ENCODE data around the gene ZC3H10.
A peak's percentile ranks its signal among the peaks of the same experiment; 100 is the strongest.
"Not testable (repeated sequence)": the region's sequence is repeated elsewhere in the genome, so short reads cannot be mapped to it uniquely, and the experiment has no call there.

The ZC3H10 gene, protein sequence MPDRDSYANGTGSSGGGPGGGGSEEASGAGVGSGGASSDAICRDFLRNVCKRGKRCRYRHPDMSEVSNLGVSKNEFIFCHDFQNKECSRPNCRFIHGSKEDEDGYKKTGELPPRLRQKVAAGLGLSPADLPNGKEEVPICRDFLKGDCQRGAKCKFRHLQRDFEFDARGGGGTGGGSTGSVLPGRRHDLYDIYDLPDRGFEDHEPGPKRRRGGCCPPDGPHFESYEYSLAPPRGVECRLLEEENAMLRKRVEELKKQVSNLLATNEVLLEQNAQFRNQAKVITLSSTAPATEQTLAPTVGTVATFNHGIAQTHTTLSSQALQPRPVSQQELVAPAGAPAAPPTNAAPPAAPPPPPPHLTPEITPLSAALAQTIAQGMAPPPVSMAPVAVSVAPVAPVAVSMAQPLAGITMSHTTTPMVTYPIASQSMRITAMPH

DNA sequence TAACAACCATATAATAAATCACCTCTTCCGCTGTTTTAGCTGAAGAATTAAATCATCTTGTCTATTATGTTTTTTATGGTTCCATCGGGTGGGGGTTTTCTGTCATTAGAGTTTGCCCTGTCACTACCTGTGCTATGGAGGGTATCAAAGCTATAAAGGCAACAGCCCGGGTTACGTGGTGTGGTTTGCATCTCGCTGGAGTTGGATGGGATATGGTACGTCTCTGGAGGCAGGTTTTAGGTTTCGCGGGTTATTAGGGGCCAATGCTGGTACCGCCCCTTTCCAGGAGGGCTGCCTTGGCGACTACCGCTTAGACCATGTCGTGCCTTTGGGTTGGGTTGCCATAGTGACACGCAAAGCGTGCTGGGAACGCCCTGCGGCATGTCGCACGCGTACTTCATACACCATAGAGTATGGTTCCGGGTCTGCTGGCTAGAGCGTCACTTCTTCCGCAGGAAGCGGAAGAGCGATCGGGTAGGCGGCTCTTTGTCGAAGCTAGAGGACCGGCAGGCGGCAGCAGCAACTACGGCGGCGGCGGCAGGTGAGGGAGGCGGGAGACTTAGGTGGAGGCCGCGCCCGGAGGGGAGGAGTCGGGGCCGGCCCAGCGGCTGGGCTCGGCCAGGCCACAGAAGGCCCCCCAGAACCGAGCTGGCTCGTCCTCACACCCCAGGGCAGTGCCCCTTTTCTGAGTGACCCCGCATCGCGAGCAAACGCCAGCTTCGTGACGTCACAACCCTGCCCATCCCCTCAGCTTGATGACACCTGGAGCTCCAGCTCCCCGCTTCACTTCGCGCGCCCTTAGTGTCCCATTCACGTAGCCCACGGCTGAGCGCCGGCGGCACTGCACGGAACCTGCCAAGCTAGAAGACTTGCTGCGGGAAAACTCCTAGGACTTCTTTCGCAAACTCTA is at the start of gene ZC3H10:
Gene ZC3H10, plus strand, starts transcription at position 489 of the 910 bp plus-strand sequence. CDS start 2,297 bp downstream, outside the sequence.
- intact Hi-C loops (cut with DNase I), result loop anchor here (5.0 kb wide), 1 partner anchor 34 kb away; the partner anchor contains the start of gene MYL6B
- DNase-seq, result peak; percentile 92 to 99 (median 97)

DNA sequence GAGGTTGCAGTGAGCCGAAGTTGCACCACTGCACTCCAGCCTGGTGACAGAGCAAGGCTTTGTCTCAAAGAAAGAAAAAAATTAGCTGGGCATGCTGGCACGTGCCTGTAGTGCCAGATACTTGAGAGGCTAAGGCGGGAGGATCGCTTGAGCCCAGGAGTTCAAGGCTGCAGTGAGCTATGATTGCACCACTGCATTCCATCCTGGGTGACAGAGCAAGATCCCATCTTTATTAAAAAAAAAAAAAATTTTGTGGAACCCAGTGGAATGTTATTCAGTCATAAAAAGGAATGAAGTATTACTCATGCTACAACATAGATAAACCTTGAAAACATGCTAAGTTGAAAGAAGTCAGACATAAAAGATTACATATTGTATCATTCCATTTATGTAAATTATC is 46.4 kb upstream of the ZC3H10 start:
- intact Hi-C loops (cut with DNase I), result no loop called here
- DNase-seq, result no peak

DNA sequence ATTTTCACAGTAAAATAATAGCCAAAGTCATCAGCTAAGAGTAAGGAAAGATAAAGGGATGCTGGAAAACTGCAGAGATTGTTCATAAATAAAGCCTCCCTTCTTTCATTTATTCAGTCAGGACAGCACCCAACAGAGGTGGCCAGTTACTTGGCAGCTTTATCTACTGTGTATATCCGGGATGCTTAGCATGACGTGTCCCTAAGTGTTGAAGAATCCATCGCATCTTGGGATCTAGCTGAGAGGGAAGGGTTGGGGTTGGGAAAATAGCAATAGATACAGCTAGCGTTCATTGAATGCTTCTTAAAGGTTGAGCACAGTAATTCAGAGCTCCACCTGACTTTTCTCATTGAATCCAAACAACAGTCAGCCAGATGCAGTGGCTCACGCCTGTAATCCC is 43.7 kb upstream of the ZC3H10 start:
- no peak for DNase-seq
- intact Hi-C loops (cut with DNase I), result no loop called here

DNA sequence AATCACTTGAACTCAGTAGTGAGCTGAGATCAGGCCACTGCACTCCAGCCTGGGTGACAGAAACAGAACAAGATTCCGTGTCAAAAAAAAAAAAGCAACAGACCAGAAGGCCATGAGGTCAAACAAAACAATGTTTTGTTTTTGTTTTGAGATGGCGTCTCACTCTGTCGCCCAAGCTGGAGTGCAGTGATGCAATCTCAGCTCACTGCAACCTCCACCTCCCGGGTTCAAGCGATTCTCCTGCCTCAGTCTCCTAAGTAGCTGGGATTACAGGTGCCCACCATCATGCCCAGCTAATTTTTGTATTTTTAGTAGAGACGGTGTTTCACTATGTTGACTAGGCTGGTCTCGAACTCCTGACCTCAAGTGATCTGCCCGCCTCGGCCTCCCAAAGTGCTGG is 40.1 kb upstream of the ZC3H10 start:
- DNase-seq; intact Hi-C loops (cut with DNase I): not testable (repeated sequence)

DNA sequence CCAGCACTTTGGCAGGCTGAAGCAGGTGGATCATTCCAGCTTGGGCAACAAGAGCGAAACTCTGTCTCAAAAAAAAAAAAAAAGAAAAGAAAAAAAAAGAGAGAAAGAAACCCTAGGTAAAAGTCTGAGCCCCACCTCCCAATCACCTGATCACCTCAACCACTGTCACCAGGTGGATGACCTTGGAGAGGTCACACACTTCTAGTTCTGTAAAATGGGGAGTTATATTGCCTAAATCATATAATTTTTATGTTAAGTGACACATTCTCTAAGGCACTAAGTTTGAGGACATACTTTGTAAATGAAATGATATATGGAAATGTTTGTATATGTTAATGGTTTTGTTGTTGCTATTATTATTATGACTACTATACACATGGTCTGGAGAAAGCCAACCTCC is 39.6 kb upstream of the ZC3H10 start:
- intact Hi-C loops (cut with DNase I), result no loop called here
- DNase-seq, result no peak

DNA sequence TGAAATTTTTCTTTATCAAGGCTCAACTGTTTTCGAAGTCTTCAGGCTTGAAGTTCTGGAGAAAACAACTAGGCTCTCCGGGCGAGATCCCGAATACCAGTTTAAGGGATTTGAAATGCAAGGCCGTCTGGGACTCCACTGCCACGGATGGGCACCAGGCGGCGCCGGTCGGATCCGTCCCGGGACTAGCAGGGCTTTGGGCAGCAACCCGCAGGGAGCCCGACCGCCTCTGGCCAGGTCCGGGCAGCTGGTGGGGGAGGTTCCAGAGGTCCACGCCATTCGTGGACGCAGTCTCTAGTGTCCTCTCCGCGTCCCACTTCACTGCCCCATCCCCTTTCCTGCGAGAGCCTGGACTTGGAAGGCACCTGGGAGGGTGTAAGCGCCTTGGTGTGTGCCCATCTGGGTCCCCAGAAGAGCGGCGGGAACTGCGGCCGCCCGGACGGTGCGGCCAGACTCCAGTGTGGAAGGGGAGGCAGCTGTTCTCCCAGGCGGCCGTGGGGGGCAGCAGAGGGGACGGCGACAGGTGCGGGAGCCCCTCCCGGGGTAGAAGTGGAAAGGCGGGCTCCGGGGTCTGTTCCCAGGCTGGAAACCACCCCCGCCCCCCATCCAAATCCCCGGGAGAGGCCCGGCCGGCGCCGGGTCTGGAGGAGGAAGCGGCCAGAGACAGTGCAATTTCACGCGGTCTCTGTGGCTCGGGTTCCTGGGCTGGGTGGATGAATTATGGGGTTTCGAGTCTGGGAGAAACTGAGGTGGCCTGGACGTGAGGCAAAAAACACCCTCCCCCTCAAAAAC is 38.9 kb upstream of the ZC3H10 start:
- intact Hi-C loops (cut with DNase I), result no loop called here
- peak; percentile 71 to 97 (median 90) for DNase-seq

DNA sequence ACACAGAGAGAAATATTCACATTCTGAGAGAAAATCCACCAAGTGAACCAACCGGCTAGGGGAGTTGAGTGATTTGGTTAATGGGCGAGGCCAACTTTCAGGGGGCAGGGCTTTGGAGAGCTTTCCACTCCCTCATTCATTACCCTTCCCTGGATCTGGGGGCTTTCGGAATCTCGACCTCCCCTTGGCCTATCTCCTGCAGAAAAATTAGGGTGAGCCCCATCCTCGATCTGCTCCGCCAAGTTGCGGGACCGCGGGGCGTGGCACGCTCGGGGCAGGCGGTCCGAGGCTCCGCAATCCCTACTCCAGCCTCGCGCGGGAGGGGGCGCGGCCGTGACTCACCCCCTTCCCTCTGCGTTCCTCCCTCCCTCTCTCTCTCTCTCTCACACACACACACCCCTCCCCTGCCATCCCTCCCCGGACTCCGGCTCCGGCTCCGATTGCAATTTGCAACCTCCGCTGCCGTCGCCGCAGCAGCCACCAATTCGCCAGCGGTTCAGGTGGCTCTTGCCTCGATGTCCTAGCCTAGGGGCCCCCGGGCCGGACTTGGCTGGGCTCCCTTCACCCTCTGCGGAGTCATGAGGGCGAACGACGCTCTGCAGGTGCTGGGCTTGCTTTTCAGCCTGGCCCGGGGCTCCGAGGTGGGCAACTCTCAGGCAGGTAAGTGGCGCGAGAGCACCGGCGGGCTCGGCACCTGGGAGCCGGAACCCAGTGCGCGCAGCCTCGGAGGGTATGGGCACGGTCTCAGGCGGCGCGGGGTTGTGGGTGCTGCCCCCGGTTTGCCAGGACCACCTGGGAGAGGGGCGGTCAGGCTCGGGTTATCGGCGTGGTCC is 38.1 kb upstream of the ZC3H10 start, which contains the start of gene ERBB3:
Gene ERBB3, plus strand, starts transcription at position 443 of the 833 bp plus-strand sequence. Its CDS starts 136 bp downstream, at position 579.
- intact Hi-C loops (cut with DNase I), result no loop called here
- DNase-seq, result peak; percentile 65 to 94 (median 84)

DNA sequence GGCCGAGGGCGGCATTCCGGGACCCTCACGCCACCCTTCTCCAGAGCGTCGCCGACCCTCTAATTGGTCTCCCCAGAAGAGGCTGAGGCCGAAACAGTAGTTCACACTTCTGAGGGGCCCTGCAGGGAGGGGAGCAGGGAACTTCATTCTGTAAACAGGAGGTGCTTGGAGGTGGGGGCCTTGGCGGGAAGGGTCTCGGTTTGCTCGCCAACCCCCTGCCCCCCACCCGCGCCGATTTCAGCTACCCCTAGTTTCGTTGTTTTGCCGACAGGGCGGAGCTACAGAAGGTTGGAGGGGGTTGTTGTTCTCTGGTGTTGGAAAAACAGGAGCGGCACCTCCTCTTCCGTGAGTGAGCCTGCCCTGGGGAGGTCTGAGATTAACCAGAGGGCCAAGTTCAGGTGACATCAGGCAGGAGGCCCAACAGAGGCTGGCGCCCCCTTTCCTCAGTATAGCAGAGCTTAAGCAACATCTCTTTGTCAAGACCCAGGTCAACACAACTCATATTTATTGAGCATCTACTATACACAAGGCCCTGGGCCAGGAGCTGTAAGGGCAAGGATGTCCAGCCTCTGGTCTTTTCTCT is 37.4 kb upstream of the ZC3H10 start:
- DNase-seq, result peak in 8 of 42 donors; percentile 5 to 45 (median 11)
- intact Hi-C loops (cut with DNase I), result no loop called here

DNA sequence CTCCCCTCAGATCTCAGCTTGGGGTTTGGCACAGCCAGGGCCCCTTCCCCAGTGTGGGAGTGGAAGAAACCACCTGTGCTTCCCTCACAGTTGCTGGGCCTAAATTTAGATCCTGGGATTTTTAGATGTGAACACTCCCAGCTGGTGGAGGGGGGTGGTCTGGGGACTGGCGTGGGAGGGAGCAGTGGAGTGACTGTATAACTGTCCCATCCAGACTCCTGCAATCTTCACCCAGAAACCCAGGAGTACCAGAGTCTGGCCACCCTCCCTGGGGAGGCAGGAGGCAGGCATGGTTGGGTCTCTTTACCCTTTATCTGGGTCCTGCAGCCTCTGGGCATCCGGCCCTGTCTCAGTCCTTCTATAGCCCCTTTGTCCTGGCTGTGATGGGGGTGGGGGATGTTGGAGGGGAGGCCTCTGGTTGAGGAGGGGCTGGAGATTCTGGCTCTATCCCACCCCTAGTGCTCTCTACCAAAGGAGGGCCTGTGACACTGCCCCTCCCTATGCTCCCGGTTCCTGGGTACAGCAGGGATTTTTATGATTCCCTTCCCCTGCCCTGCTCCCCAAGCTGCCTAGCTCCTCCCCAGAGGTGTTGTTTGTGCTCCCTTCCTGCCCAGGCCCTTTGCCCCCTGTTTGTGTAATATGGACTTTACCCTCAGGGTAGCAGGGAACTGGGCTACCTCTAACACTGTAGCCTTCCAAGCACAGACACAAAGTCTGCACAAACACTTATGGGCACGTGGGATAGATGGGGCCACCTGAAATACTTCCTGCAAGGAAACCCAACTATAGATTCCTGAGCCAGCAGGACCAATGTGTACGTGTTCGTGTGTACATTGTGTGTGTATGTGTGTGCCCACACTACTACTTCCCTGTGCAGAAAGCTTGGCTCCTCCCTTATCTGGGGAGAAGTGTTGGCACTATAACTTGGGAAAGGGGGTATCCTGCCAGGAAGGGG is 36.4 kb upstream of the ZC3H10 start:
- intact Hi-C loops (cut with DNase I), result no loop called here

DNA sequence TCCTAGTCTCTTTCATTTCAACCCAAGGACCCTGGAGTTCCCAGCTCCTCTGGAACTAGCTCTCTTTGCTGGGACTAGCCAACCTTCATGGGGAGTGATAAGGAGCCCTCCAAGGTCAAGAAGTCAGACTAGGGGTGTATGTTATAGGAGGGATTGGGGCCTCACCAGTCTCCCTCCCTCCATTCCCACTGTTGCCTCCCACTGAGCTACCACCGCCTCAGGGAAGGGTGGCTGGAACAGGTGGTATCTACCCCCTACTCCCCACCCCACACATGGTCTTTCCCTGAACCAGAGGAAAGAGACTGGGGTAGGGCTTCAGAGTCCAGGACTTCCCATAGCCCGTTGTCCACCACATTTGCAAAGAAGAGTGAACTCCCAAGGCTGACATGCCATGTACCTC is 35.7 kb upstream of the ZC3H10 start:
- DNase-seq, result peak in 3 of 42 donors; percentile 2 to 27 (median 10)
- intact Hi-C loops (cut with DNase I), result no loop called here

More for the DNA sequence above, 36.4 kb upstream of the ZC3H10 start:
- DNase-seq, result peak; percentile 51 to 93 (median 76)

DNA sequence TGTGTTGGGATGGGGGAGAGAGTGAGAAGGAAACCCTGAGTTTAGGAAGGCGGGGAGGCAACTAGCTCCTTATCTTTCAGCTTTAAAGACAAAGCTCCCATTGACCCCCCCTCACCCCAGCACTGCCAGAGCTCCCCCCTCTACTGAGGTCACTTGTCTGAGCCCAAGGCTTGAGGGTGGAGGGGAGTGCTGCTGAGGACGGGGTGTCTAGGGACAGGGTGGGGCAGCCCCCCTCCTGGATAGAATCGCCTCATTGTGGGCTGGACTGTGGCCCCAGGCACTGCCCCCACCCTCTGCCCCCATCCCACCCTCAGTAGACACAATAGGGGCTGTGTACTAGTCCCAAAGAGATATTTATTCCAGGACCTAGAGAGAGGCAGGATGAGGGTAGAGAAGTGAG is 35.1 kb upstream of the ZC3H10 start:
- peak; percentile 75 to 98 (median 92) for DNase-seq
- intact Hi-C loops (cut with DNase I), result no loop called here

DNA sequence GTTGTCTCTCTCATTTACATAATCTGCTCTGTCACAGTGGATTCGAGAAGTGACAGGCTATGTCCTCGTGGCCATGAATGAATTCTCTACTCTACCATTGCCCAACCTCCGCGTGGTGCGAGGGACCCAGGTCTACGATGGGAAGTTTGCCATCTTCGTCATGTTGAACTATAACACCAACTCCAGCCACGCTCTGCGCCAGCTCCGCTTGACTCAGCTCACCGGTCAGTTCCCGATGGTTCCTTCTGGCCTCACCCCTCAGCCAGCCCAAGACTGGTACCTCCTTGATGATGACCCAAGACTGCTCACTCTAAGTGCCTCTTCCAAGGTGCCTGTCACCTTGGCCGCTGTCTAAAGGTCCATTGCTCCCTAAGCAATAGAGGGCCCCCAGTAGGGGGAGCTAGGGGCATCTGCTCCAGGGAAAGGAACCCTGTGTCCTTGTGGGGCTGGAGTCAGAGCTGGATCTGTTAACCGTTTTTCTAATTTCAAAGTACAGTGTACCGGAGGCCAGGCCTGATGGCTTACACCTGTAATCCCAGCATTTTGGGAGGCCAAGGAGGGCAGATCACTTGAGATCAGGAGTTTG is 33.0 kb upstream of the ZC3H10 start:
- intact Hi-C loops (cut with DNase I), result no loop called here
- DNase-seq, result peak in 14 of 42 donors; percentile 8 to 63 (median 26)

DNA sequence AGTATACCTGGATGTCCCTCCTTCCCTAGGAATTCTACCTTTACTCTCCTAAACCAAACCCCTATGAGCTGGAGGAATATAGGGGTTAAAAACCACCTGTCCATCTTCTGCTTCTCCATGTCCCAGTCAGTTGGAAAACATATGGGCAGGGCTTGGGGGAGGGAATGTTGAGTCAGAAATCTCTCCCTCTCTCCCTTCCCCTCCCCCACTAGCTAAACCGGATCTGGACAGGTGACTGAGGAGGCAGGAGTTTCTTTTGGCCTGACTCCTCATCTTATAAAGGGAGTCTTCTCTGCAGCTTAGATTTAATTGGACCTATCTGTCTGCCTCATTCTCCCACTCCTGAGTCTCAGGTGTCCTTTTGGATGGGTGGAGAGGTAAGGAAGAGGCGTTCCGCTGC is 32.0 kb upstream of the ZC3H10 start:
- intact Hi-C loops (cut with DNase I), result no loop called here
- DNase-seq, result no peak

DNA sequence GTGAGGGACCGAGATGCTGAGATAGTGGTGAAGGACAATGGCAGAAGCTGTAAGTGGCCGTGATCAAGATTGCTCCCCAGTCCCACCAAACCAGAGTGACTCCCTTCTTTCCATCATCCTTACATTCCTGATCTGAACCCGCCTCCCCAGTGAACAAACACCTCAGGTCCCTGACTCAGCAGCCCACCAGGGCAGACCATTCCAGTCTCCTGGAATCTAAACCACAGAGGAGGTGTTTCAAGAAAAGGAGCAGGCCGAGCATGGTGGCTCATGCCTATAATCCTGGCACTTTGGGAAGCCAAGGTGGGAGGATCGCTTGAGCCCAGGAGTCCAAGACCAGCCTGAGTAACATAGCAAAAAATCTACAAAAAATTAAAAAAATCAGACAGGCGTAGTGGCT is 31.5 kb upstream of the ZC3H10 start:
- intact Hi-C loops (cut with DNase I), result no loop called here
- no peak for DNase-seq

DNA sequence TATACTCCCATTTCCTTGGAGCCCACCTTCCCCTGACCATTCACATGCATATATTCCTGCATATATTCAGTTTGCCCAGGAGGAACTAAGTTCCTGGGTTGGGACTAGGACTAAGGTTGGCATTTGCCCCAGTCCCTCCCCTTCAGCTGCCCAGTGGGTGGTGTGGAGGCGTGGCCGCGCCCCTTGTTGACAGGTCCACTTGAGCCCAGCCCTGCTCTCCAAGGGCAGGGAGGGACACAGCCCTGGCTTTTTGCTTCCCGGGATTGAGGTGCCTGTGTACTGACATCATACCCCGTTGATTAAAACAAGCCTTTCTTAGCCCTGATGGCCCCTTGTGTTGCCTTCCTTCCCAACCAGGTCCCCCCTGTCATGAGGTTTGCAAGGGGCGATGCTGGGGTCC is 30.8 kb upstream of the ZC3H10 start:
- intact Hi-C loops (cut with DNase I), result no loop called here

DNA sequence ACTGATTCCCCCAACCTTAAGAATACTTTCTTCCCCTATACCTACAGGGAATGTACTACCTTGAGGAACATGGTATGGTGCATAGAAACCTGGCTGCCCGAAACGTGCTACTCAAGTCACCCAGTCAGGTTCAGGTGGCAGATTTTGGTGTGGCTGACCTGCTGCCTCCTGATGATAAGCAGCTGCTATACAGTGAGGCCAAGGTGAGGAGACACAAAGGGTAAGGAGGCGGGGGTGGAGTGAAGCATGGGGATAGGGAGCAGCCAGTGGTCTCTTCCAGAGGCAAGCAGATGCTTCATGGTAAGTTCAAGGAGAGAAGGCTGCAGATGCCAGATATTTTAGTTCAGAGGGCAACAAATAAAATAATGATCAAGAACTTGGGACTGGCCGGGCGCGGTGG is 20.3 kb upstream of the ZC3H10 start:
- intact Hi-C loops (cut with DNase I), result no loop called here
- no peak for DNase-seq

More for the DNA sequence above, 30.8 kb upstream of the ZC3H10 start:
- DNase-seq, result peak in 23 of 42 donors; percentile 18 to 81 (median 45)

Measured in head of caudate nucleus (tissue), 42 donors.